ENCODE measurements around the gene GALNT6.

DNA sequence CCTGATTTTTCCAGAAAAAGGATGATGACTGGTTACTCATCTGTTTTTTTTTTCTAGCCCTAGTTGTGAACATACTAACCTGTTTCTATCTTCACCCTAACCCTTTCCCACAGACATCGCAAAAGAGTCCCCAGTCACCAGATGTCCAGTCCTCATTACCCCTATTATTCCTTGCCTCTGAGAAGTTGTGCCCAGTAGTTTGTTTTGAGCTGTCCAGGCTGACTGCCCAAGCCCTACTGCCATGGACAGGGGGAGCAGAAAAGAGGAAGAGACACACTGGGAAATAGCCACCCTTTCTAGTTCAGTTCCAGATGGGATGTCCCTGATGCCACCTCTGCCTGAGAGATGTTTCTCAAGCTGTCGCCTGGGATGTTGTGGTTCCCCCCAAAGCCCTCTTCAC, 30.9 kb downstream of the GALNT6 start:
- no peak for TF ChIP-seq EZH2 (IDR thresholded peaks at IDR 0.05; ENCODE audit: insufficient read depth, poor library complexity, severe bottlenecking)
- no peak for TF ChIP-seq EZH2phosphoT487 (IDR thresholded peaks at IDR 0.05; ENCODE audit: insufficient read depth, low read depth)

Data from GM23248 (cell line).